GM20431 (cell line): ENCODE measurements around the gene BCAS3.
"Not testable (repeated sequence)": the region's sequence is repeated elsewhere in the genome, so short reads cannot be mapped to it uniquely, and the experiment has no call there.

Experiments used
- in situ Hi-C: fragments of 300-500 bp; cut with MseI, MboI; formaldehyde crosslinking; loops from one replicate; pipeline ENCODE4 v1.15.0; 2020; ENCODE audit warnings: low sequenced_read_pairs; ENCODE audit not compliant: unreplicated experiment

BCAS3 gene

GRCh38 chr17:60740584-60740983 is 62.9 kb downstream of the BCAS3 start:
- in situ Hi-C loops = loop anchor here (25.0 kb wide), 1 partner anchor 222 kb away; no protein-coding TSS in a partner anchor

DNA sequence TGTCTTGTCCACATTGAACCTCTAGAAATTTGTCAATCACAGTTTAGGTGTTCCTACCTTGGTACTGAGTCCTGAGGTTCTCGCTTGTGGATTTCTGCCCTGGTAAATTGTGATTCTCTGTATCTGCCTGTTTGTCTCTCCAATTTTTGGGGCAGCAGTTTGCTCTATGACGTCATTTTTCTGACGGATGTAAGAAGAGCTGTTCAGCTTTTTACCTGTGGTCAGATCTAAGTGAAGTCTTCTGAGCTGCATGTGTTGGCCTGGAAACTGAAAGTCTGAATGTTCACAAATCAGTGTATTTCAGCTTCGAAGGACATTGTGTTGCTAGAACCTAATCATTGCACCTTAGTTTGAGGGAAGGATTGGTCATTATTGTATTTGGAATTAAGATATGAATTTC is 63.4 kb downstream of the BCAS3 start:
- in situ Hi-C loops = loop anchor here (25.0 kb wide), 1 partner anchor 221 kb away; no protein-coding TSS in a partner anchor

- in situ Hi-C loops = loop anchor here (25.0 kb wide), 1 partner anchor 219 kb away; no protein-coding TSS in a partner anchor
Observed at GRCh38 chr17:60743282-60743681, 65.6 kb downstream of the BCAS3 start.

DNA sequence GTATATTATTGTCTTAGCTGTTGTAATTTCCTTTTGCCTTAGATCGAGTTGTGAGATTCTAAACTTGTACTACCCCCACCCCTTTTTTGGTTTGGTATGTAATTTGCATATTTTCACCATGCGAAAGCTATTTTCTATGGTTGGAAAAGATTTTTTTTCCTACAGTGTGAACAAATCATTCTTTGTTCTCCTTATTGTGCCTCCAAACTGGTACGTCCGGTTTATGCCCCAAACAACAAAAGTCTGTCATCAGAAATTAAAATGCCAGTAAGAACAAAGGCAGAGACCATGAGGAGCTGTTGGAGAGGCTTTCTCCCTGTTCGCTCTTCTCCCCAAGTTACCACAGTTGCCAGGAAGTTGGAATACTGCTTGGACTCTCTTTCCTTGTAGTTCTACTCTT is 66.1 kb downstream of the BCAS3 start:
- in situ Hi-C loops = loop anchor here (25.0 kb wide), 1 partner anchor 219 kb away; no protein-coding TSS in a partner anchor

- in situ Hi-C loops = loop anchor here (25.0 kb wide), 1 partner anchor 218 kb away; no protein-coding TSS in a partner anchor
Observed at GRCh38 chr17:60744355-60744966, 66.8 kb downstream of the BCAS3 start.

DNA sequence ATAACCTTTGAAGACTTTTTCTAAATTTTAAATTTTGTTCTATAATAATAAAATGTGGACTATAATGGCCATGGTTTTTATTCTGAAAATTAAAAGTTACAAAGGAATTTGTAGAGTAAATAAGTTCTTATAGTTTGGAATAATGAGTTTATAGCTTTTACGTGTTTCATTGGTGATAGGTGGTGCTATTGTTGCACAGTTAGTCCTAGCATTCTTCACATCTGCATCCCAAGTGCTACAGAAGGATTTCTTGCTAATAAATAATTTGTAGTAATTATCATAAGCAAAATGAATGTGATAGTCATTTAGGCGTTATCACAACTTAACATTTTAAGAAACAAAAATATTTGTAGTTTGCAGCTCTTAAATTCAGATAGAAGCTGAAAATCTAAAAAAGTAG is 67.9 kb downstream of the BCAS3 start:
- in situ Hi-C loops = loop anchor here (25.0 kb wide), 1 partner anchor 217 kb away; no protein-coding TSS in a partner anchor

- in situ Hi-C loops = loop anchor here (25.0 kb wide), 1 partner anchor 215 kb away; no protein-coding TSS in a partner anchor
Observed at GRCh38 chr17:60747069-60747808, 69.6 kb downstream of the BCAS3 start.

GRCh38 chr17:60748204-60748603 is 70.6 kb downstream of the BCAS3 start:
- in situ Hi-C loops = loop anchor here (25.0 kb wide), 1 partner anchor 214 kb away; no protein-coding TSS in a partner anchor

DNA sequence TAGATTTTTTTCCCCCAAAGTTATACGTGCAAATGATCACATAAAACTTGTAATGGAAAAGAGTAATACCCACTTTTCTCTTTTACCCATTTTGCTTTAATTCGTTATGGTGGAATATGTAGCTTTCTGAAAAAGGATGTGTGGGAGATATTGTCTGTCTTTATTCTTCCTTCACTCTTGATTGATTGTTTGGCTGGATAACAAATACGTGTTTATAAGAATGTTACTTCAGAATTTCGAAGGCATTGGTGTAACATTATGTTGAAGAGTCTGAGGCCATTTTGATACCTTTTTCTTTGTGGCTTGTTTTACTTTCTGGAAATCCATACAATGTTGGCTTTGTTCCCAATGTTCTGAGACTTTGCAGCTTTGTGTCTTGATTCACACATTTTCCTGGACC is 71.4 kb downstream of the BCAS3 start:
- in situ Hi-C loops = loop anchor here (25.0 kb wide), 1 partner anchor 213 kb away; no protein-coding TSS in a partner anchor

DNA sequence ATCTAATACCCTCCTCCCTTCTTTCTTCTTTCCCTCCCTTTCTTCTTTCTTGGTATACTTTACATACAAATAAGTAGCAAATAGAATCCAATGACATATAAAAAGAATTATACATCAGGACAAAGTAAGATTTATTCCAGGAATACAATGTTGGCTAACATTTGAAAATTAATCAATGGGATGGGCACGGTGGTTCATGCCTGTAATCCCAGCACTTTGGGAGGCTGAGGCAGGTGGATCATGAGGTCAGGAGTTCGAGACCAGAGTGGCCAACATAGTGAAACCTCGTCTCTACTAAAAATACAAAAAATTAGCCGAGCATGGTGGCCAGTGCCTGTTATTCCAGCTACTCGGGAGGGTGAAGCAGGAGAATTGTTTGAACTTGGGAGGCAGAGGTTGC is 72.1 kb downstream of the BCAS3 start:
- in situ Hi-C loops = loop anchor here (25.0 kb wide), 1 partner anchor 213 kb away; no protein-coding TSS in a partner anchor

GRCh38 chr17:60750640-60751039 is 73.0 kb downstream of the BCAS3 start:
- in situ Hi-C loops = no loop called here

GRCh38 chr17:60751884-60752283 is 74.2 kb downstream of the BCAS3 start:
- in situ Hi-C loops = no loop called here

DNA sequence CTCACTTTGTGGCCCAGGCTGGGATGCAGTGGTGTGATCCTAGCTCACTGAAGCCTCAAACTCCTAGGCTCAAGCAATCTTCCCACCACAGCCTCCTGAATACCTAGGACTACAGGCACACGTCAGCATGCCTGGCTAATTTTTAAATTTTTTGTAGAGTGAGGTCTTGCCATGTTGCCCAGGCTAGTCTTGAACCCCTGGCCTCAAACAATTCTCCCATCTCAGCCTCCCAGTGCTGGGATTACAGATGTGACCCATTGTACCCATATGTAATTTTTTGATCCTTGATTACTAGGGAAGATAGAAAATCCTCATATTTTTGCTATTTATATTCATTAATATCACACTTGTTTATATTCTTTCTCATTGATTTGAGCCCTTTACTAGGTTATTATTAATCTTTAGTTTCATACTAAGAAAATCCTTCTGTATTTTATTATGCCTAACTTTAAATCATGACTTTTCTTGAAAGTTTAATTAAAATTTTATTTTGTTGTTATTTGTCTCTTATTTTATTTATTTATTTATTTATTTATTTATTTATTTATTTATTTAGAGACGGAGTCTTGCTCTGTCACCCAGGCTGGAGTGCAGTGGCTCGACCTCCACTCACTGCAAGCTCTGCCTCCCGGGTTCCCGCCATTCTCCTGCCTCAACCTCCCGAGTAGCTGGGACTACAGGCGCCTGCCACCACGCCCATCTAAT is 75.4 kb downstream of the BCAS3 start:
- in situ Hi-C loops = no loop called here

- in situ Hi-C loops = no loop called here
Observed at GRCh38 chr17:60754057-60754604, 76.5 kb downstream of the BCAS3 start.

DNA sequence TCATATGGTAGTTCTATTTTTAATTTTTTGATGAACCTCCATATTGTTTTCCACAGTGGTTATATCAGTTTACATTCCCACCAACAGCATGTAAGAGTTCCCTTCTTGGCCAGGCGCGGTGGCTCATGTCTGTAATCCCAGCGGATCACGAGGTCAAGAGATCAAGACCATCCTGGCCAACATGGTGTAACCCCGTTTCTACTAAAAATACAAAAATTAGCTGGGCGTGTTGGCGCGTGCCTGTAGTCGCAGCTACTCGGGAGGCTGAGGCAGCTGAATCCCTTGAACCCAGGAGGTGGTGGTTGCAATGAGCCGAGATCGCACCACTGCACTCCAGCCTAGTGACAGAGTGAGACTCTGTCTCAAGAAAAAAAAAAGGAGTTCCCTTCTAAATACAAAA is 79.1 kb downstream of the BCAS3 start:
- in situ Hi-C loops = not testable (repeated sequence)

GRCh38 chr17:60757437-60757836 is 79.8 kb downstream of the BCAS3 start:
- in situ Hi-C loops = no loop called here

GRCh38 chr17:60759756-60760155 is 82.1 kb downstream of the BCAS3 start:
- in situ Hi-C loops = no loop called here

DNA sequence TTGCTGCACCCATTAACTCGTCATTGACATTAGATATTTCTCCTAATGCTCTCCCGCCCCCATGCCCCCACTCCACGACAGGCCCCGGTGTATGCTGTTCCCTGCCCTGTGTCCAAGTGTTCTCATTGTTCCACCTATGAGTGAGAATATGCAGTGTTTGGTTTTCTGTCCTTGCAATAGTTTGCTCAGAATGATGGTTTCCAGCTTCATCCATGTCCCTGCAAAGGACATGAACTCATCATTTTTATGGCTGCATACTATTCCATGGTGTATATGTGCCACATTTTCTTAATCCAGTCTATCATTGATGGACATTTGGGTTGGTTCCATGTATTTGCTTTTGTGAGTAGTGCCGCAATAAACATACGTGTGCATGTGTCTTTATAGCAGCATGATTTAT is 83.7 kb downstream of the BCAS3 start:
- in situ Hi-C loops = not testable (repeated sequence)

DNA sequence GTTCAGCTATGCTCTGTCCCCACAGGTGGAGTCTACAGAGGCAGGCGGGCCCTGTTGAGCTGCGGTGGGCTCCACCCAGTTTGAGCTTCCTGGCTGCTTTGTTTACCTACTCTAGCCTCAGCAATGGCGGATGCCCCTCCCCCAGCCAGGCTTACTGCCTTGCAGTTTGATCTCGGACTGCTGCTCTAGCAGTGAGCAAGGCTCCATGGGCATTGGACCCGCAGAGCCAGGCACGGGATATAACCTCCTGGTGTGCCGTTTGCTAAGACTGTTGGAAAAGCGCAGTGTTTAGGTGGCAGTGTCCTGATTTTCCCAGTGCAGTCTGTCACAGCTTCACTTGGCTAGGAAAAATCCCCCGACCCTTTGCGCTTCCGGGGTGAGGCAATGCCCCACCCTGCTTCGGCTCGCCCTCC is 89.1 kb downstream of the BCAS3 start:
- in situ Hi-C loops = no loop called here

GRCh38 chr17:60767744-60768308 is 90.2 kb downstream of the BCAS3 start:
- in situ Hi-C loops = no loop called here
